ENCODE data around the gene ULBP2.
"Not testable (repeated sequence)": the region's sequence is repeated elsewhere in the genome, so short reads cannot be mapped to it uniquely, and the experiment has no call there.

The ULBP2 gene

GRCh38 chr6:149974394-149974793, 32.6 kb downstream of the ULBP2 start:
- DNase-seq = not testable (repeated sequence)

- DNase-seq = no peak
Observed at GRCh38 chr6:149974825-149975224, 33.0 kb downstream of the ULBP2 start.

- DNase-seq = no peak
Observed at GRCh38 chr6:149975400-149975799, 33.6 kb downstream of the ULBP2 start.

- DNase-seq = no peak
Observed at GRCh38 chr6:149977221-149977620, 35.4 kb downstream of the ULBP2 start.

- DNase-seq = no peak
Observed at GRCh38 chr6:149978610-149979009, 36.8 kb downstream of the ULBP2 start.

GRCh38 chr6:149979293-149979692, 37.5 kb downstream of the ULBP2 start:
- no peak for DNase-seq

- DNase-seq = no peak
Observed at GRCh38 chr6:149983145-149983544, 41.3 kb downstream of the ULBP2 start.

- no peak for DNase-seq
Observed at GRCh38 chr6:149984773-149985172, 43.0 kb downstream of the ULBP2 start.

GRCh38 chr6:149985481-149985937, 43.7 kb downstream of the ULBP2 start:
- no peak for DNase-seq

- no peak for DNase-seq
Observed at GRCh38 chr6:149987602-149988107, 45.8 kb downstream of the ULBP2 start.

GRCh38 chr6:149988550-149989346, 46.9 kb downstream of the ULBP2 start:
- DNase-seq = no peak

GRCh38 chr6:149990212-149990660, 48.4 kb downstream of the ULBP2 start:
- no peak for DNase-seq

GRCh38 chr6:149990661-149991471, 49.1 kb downstream of the ULBP2 start:
- no peak for DNase-seq

GRCh38 chr6:149991472-149991795, 49.6 kb downstream of the ULBP2 start:
- DNase-seq = not testable (repeated sequence)

GRCh38 chr6:149991838-149992237, 50.0 kb downstream of the ULBP2 start:
- no peak for DNase-seq

- DNase-seq = no peak
Observed at GRCh38 chr6:149995235-149995750, 53.5 kb downstream of the ULBP2 start.

- DNase-seq = no peak
Observed at GRCh38 chr6:149995971-149996370, 54.2 kb downstream of the ULBP2 start.
